Measurements from ENCODE around the gene QKI. TPM values are rescaled to one million over a fixed set of nuclear protein-coding genes. Genes with fewer than 3 reads are reported as not detected.

QKI gene
- total RNA-seq, 8 experiments from 2014 or later = 67.5 to 316 (median 142) TPM

DNA sequence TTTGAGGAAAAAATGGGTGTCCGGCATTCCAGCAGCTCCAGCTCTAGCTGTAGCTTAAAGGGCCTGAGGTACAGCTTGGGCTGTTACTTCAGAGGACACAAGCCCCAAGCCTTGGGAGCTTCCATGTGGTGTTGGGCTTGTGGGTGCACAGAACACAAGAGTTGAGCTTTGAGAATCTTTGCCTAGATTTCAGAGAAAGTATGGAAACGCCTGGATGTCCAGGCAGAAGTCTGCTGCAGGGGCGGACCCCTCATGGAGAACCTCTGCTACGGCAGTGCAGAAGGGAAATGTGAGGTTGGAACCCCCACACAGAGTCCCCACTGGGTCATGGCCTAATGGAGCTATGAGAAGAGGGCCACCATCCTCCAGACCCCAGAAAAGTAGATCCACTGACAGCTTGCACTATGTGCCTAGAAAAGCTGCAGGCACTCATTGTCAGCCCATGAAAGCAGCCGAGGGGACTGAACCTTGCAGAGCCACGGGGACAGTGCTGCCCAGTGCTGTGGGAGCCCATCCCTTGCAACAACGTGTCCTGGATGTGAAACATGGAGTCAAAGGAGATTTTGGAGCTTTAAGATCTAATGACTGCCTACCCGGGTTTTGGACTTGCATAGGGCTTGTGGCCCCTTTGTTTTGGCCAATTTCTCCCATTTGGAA is 90.6 kb downstream of the QKI start:
- 30 to 100% (median 96%) methylated on average over 2 to 5 of the region's 8 CpGs; no CpG with 5 or more reads in 1 of the 10 experiments for WGBS, 10 experiments
- Histone ChIP-seq H3K27ac (no peak overlapping the region), H3K4me1 (replicated peaks in 1 of 2) (no peaks in the 10 kb centered on the region), H3K4me3 (no peak overlapping the region)
- ATAC-seq (replicated peaks in 6 of 8) = no peak
- in situ Hi-C loops (cut with MboI; ENCODE audit: low pct_unique_long_range_greater_than_20kb in 2 of 9, low sequenced_read_pairs in 9 of 9, unreplicated experiment in 9 of 9) = no loop called here

- no peak for ATAC-seq (replicated peaks in 6 of 8)
- no peaks in the 10 kb centered on the region for H3K4me1 ChIP-seq (replicated peaks in 1 of 2)
- in situ Hi-C loops (cut with MboI; ENCODE audit: low pct_unique_long_range_greater_than_20kb in 2 of 9, low sequenced_read_pairs in 9 of 9, unreplicated experiment in 9 of 9) = no loop called here
- H3K4me3 ChIP-seq = no peak overlapping the region
- H3K27ac ChIP-seq = no peak overlapping the region
- 90 to 100% (median 100%) methylated on average over 1 of the region's 1 CpG; no CpG with 5 or more reads in 2 of the 10 experiments for WGBS, 10 experiments
Observed at GRCh38 chr6:163507965-163508364, 93.4 kb downstream of the QKI start.

- 75 to 100% (median 94%) methylated on average over 2 to 4 of the region's 4 CpGs; no CpG with 5 or more reads in 1 of the 10 experiments for WGBS, 10 experiments
- no peak for ATAC-seq (replicated peaks in 6 of 8)
- in situ Hi-C loops (cut with MboI; ENCODE audit: low pct_unique_long_range_greater_than_20kb in 2 of 9, low sequenced_read_pairs in 9 of 9, unreplicated experiment in 9 of 9) = no loop called here
- H3K27ac ChIP-seq = no peak overlapping the region
- no peak overlapping the region for H3K4me3 ChIP-seq
- H3K4me1 ChIP-seq (replicated peaks in 1 of 2) = no peaks in the 10 kb centered on the region
Observed at GRCh38 chr6:163513003-163513402, 98.5 kb downstream of the QKI start.

GRCh38 chr6:163513570-163514166 is 99.2 kb downstream of the QKI start:
- H3K27ac ChIP-seq = no peak overlapping the region
- in situ Hi-C loops (cut with MboI; ENCODE audit: low pct_unique_long_range_greater_than_20kb in 2 of 9, low sequenced_read_pairs in 9 of 9, unreplicated experiment in 9 of 9) = no loop called here
- H3K4me1 ChIP-seq (replicated peaks in 1 of 2) = no peaks in the 10 kb centered on the region
- ATAC-seq (replicated peaks in 6 of 8) = peak in 2 of 8 experiments; percentile 25 to 32
- H3K4me3 ChIP-seq = no peak overlapping the region
- 80 to 100% (median 100%) methylated on average over 1 to 2 of the region's 2 CpGs for WGBS, 10 experiments

DNA sequence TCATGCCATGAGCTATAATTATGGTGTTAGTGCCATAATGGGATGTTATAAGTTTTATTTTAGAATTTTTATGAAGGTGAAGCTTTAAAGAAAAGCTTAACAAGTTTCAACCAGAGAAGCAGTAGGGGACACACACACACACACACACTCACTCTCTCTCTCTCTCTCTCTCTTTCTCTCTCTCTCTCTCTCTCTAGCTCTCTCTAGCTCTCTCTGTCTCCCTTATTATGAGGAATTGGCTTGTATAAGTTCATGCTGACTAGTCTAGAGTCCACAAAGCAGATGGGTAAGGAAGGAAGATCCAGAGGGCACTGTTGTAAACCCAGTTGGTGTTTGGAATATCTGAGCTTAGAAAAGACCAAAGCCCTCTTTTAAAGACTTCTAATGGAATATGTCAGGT is 102.4 kb downstream of the QKI start:
- no peak overlapping the region for H3K27ac ChIP-seq
- ATAC-seq (replicated peaks in 6 of 8) = no peak
- no peak overlapping the region for H3K4me3 ChIP-seq
- in situ Hi-C loops (cut with MboI; ENCODE audit: low pct_unique_long_range_greater_than_20kb in 2 of 9, low sequenced_read_pairs in 9 of 9, unreplicated experiment in 9 of 9) = no loop called here
- no peaks in the 10 kb centered on the region for H3K4me1 ChIP-seq (replicated peaks in 1 of 2)

GRCh38 chr6:163520956-163521355 is 106.4 kb downstream of the QKI start:
- peaks cover 0 to 3% of the 10 kb centered on the region in 2 donors for H3K4me1 ChIP-seq (replicated peaks in 1 of 2)
- H3K27ac ChIP-seq = no peak overlapping the region
- no peak overlapping the region for H3K4me3 ChIP-seq
- in situ Hi-C loops (cut with MboI; ENCODE audit: low pct_unique_long_range_greater_than_20kb in 2 of 9, low sequenced_read_pairs in 9 of 9, unreplicated experiment in 9 of 9) = no loop called here
- ATAC-seq (replicated peaks in 6 of 8) = no peak
- 89 to 100% (median 99%) methylated on average over 1 to 4 of the region's 4 CpGs for WGBS, 10 experiments

- Histone ChIP-seq H3K4me1 (replicated peaks in 1 of 2) (peaks cover 0 to 5% of the 10 kb centered on the region in 2 donors), H3K4me3 (no peak overlapping the region), H3K27ac (no peak overlapping the region)
- in situ Hi-C loops (cut with MboI; ENCODE audit: low pct_unique_long_range_greater_than_20kb in 2 of 9, low sequenced_read_pairs in 9 of 9, unreplicated experiment in 9 of 9) = no loop called here
- no peak for ATAC-seq (replicated peaks in 6 of 8)
- WGBS, 10 experiments = 40 to 100% (median 92%) methylated on average over 1 of the region's 1 CpG; no CpG with 5 or more reads in 3 of the 10 experiments
Observed at GRCh38 chr6:163522033-163522432, 107.5 kb downstream of the QKI start.

DNA sequence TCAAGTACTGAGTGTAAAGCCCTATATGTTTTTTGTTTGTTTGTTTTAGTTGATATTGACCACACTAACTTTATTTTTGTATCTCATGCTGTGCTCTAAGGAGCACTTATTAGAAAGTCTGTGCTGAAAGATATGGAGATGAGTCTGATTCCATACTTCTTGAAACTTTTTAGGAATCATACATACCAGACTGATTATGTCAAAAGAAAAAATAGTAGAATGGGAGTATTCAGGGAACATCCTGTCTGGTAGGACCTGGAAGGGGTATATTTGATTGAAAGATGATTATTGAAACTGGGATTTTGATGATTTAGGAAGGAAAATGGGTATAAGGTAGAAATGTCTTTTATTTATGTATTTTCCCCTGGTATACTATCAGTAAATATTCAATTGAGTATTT is 111.4 kb downstream of the QKI start:
- H3K4me3 ChIP-seq = no peak overlapping the region
- in situ Hi-C loops (cut with MboI; ENCODE audit: low pct_unique_long_range_greater_than_20kb in 2 of 9, low sequenced_read_pairs in 9 of 9, unreplicated experiment in 9 of 9) = no loop called here
- H3K4me1 ChIP-seq (replicated peaks in 1 of 2) = peaks cover 10 to 39% of the 10 kb centered on the region in 2 donors
- H3K27ac ChIP-seq = no peak overlapping the region
- ATAC-seq (replicated peaks in 6 of 8) = no peak

- in situ Hi-C loops (cut with MboI; ENCODE audit: low pct_unique_long_range_greater_than_20kb in 2 of 9, low sequenced_read_pairs in 9 of 9, unreplicated experiment in 9 of 9) = no loop called here
- ATAC-seq (replicated peaks in 6 of 8) = no peak
- peaks cover 14 to 43% of the 10 kb centered on the region in 2 donors for H3K4me1 ChIP-seq (replicated peaks in 1 of 2)
- H3K4me3 ChIP-seq = no peak overlapping the region
- no peak overlapping the region for H3K27ac ChIP-seq
- WGBS, 10 experiments = 0 to 100% (median 75%) methylated on average over 1 of the region's 1 CpG; no CpG with 5 or more reads in 1 of the 10 experiments
Observed at GRCh38 chr6:163526346-163526745, 111.8 kb downstream of the QKI start.

DNA sequence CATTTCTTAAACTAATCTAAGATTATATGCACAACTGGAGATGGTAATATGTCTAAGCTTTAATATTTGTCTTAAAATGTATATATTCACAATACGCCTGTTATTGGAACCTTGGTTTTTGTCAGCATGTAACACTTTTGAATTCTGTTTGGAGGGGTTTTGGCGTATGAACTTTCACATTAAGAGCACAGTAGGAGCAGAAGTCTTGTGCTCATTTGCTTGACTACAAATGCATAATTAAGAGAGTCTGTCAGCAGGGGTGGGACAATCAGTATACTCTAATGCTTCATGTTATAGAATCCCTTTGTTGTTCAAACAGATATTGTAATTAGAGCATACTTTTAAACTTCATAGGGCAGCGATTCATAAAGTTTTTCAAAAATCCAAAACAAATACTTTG is 112.8 kb downstream of the QKI start:
- ATAC-seq (replicated peaks in 6 of 8) = no peak
- Histone ChIP-seq H3K4me3 (no peak overlapping the region), H3K27ac (no peak overlapping the region), H3K4me1 (replicated peaks in 1 of 2) (peaks cover 18 to 51% of the 10 kb centered on the region in 2 donors)
- in situ Hi-C loops (cut with MboI; ENCODE audit: low pct_unique_long_range_greater_than_20kb in 2 of 9, low sequenced_read_pairs in 9 of 9, unreplicated experiment in 9 of 9) = no loop called here
- 51 to 100% (median 92%) methylated on average over 1 to 3 of the region's 3 CpGs for WGBS, 10 experiments

GRCh38 chr6:163529605-163530004 is 115.1 kb downstream of the QKI start:
- ATAC-seq (replicated peaks in 6 of 8) = peak; percentile 35 to 78 (median 48)
- Histone ChIP-seq H3K4me1 (replicated peaks in 1 of 2) (peaks cover 29 to 64% of the 10 kb centered on the region in 2 donors), H3K27ac (no peak overlapping the region), H3K4me3 (no peak overlapping the region)
- in situ Hi-C loops (cut with MboI; ENCODE audit: low pct_unique_long_range_greater_than_20kb in 2 of 9, low sequenced_read_pairs in 9 of 9, unreplicated experiment in 9 of 9) = no loop called here
- WGBS, 10 experiments = 0 to 90% (median 39%) methylated on average over 1 to 3 of the region's 3 CpGs; no CpG with 5 or more reads in 1 of the 10 experiments

DNA sequence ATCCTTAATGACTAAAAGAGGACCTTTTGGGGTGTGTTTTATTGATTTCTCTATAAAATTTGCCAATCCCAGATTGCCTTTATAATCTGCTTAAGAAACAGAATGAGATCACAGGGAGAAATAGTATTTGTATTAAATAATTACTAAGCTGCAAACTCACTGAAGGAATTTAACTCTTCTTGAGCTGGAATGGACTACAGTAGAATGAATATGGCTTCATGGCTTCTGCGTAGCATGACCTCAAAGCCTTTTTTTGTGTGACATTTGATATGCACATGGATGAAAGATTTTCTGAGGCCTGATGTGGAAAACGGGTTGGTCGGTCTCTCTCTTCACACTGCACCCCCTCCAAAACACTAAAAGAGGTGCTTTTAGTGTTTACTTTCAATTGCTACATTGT is 115.9 kb downstream of the QKI start:
- WGBS, 10 experiments = 40 to 100% (median 74%) methylated on average over 1 to 3 of the region's 3 CpGs; no CpG with 5 or more reads in 2 of the 10 experiments
- no peak overlapping the region for H3K27ac ChIP-seq
- no peak for ATAC-seq (replicated peaks in 6 of 8)
- peaks cover 29 to 64% of the 10 kb centered on the region in 2 donors for H3K4me1 ChIP-seq (replicated peaks in 1 of 2)
- in situ Hi-C loops (cut with MboI; ENCODE audit: low pct_unique_long_range_greater_than_20kb in 2 of 9, low sequenced_read_pairs in 9 of 9, unreplicated experiment in 9 of 9) = no loop called here
- no peak overlapping the region for H3K4me3 ChIP-seq

GRCh38 chr6:163531122-163531521 is 116.6 kb downstream of the QKI start:
- Histone ChIP-seq H3K4me3 (no peak overlapping the region), H3K4me1 (replicated peaks in 1 of 2) (peaks cover 29 to 66% of the 10 kb centered on the region in 2 donors), H3K27ac (no peak overlapping the region)
- 60 to 100% (median 92%) methylated on average over 1 to 2 of the region's 2 CpGs; no CpG with 5 or more reads in 3 of the 10 experiments for WGBS, 10 experiments
- peak in 3 of 8 experiments; percentile 8 to 27 (median 15) for ATAC-seq (replicated peaks in 6 of 8)
- in situ Hi-C loops (cut with MboI; ENCODE audit: low pct_unique_long_range_greater_than_20kb in 2 of 9, low sequenced_read_pairs in 9 of 9, unreplicated experiment in 9 of 9) = no loop called here

Measured in motor neuron (in vitro differentiated cells).